ENCODE measurements around the gene SBNO1.
"Not testable (repeated sequence)": the region's sequence is repeated elsewhere in the genome, so short reads cannot be mapped to it uniquely, and the experiment has no call there.

Gene SBNO1

DNA sequence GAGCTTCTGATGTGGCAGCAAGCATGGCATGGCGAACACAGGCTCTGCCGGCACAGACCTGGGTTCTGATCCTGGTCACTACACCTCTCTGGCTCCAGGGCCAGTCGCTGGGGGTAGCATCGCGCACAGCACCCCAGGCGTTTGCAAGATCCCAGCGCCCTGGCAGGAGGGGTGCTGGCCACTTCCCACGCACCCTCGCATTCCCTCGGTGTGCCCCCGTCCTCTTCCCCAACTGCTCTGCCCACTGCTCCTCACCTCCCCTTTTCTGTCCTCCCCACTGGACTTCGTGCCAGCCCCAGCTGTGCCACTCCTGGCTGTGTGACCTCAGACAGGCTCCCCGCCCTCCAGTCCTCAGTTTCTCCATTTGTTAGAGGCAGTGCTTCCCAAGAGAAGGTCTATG is 95.8 kb downstream of the SBNO1 start:
- DNase-seq, result no peak

DNA sequence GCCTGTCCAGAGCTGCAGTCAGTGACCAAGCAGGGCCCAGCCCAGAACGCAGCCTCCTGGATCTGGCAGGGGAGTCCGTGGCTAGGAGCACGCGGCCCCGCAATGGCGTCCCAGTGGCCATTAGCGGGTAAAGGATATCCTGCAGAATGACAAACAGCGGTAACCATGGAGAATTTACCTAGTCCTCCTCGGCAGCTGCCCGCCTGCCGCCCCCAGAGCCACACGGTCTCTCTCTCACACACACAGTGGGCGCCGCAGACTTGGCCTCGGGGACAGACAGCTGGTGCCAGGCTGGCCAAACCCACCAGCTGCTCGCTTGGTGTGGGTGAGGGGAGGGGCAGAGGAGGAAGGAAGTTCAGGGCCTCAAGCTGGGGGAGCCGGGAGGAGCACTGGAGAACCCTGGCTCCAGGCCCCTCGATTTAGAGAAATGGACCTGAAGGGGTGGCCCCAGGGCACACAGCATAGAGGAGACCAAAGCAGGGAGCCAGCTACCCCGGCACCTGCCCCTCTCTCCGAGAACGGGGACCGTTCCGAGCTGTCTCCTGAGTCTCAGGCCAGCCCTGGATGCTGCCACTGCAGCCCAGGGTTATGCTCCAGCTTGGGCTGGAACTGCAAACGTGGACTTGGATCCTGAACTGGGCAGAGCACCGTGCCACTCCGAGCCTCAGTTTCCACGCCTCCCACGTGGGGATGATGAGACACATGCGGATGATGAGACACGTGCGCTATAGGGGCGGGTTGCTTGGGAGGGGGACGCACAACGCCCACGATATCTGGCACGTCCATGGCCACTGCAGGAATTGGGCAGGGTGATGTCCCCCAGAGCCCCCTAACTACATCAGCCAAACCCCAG is 96.4 kb downstream of the SBNO1 start:
- no peak for DNase-seq

DNA sequence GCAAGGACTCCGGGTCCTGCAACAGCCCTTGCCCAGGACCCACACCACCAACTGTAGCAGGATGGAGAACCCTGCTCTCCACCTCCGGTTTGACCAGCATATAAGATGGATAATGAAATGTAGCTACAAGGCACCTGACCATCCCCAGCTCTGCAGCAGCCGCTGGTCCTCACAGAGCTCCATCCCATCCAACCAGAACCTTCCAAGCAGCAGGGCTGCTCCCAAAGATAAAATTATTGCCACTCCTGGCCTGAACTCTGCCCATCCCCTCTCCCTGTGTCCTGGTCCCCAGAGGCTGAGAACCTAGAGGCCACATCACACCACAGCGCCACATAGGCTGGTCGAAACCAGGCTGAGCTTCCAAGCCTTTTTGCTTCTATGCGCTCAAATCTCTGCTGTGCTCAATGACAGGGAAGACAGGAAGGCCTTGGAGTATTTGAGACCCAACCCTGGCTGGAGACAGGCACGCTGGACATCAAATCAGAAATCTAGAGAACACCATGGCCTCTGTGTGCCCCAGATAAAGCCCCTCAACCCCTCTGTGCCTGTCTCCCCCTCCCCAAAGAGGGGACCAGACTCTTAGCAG is 97.2 kb downstream of the SBNO1 start:
- no peak for DNase-seq

DNA sequence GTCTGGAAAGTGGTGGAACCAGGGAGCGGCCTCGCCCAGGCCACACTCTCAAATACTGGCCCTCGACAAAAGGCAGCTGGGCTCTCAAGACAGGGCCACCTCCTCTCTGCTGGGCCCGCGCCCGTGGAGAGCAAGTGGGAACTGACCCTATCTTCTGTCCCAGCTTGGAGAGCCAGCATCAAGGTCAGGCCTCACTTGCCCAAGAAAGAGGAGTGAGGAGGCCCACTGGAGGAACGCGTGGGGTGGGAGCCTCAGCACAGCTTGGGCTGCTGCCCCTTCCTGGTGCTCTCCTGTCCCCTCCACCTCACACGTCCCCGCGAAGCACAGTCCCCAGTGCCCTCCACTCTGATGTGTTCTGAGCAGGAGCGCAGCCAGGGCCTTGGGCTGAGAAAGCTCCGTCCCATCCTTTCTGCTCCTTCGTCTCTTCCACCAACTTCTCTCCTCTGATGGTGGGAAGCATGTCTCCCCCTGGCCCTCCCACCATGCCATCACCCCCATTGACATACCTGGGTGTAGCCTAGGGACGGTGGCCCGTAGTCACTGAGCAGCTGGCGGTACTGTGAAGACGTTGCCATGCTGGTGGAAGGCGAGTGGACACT is 97.9 kb downstream of the SBNO1 start:
- DNase-seq, result no peak

DNA sequence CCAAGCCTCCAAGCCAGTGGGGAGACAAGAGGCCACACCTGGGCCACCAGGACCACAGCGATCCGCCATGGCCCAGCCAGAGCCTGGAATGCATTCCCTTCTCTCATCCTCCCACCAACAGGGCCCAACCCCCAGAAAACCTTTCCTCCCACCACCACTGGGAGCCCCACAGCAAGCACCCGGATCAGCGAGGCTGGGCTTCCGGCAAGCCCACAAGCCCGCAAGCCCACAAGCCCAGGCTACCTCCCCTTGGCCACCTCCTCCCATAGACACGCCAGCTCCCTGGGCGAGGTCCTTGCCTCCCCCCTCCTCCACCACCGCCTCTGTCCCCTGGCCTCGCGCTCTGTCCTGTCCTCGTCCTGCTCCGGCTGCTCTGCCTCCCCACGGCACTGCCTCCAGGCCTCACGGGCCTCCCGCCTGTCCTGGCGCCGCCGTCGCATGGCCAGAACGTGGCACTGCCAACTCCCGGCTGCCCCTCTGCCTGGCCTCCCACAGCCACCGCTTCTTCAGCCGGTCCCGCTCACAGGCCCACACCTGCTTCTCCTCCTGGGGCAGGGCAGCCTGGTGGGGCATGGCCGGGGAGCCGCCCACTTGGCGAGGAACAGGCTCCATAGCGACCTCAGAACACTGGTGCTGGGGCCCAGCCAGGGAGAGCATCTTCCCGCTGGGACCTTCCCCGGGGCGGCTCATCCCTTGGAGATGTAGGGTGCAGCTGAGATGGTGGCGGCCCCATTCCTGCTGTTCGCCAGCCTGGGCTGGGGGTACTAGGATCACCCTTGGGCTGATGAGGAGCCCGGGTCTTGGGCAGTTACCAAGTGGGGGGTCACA is 98.6 kb downstream of the SBNO1 start:
- no peak for DNase-seq

DNA sequence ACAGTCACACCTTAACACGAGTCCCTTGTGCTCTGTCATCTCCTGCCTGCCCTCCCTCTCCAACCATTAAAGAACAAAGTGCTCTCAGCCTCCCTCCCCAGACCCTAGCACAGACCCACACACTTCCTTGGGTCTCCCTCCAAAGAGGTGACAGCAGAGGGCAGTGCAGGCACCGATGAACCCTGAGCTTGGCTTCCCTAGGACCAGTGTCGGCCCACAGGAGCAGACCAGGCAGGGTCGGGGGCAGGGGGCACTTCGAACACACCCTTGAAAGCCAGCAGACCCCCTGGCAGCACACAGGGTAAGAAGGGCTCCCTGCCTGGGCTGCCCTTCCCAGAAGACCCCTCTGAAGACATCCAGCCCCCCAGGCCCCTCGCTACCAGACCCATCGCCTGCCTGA is 100.0 kb downstream of the SBNO1 start:
- DNase-seq, result no peak

DNA sequence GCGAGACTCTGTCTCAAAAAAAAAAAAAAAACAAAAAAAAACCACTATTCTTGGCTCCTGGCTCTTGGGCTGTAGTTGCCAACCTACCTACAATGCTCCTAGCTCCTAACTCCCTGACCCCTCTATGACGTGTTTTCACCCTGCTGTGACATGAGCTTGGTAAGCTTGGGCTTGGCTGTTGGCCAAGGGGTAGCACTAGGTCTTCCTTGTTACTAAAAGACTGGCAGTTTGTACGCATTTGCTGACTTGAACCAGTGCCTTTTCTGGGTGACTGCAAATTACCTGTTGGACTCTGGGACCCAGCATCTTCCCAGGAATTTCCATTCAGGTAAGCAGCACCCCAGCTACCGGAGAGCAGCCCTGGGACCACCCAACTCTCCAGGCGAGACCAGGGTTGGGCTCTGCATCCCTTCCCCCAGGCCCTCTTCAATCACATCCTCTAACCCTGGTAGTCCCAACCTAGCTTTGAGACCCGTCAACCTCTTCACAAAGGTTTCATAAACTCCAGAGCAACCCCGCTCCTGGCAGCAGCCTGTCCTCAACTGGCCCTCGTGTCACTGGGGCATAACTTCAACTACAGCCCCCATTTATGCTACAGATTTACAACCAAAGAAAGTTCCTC is 101.3 kb downstream of the SBNO1 start:
- DNase-seq, result no peak

DNA sequence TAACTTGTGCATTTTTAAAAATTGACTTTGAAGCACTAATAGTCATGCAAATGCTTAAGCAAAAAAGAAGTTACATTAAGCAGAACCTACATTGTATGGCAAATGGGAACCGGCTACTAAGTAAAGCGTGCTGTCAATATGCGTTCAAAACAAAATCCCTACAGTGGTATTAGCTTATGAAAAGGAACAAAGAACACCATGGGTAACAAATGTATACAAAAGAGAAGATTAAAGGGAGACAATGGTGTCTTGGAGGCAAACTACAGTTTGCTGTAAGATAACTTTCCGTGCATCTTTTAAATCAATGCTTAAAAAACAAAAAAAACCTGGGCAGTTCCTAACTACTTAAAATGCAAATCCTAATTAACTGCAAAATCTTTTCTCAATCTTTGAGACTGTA is 103.5 kb downstream of the SBNO1 start:
- no peak for DNase-seq

DNA sequence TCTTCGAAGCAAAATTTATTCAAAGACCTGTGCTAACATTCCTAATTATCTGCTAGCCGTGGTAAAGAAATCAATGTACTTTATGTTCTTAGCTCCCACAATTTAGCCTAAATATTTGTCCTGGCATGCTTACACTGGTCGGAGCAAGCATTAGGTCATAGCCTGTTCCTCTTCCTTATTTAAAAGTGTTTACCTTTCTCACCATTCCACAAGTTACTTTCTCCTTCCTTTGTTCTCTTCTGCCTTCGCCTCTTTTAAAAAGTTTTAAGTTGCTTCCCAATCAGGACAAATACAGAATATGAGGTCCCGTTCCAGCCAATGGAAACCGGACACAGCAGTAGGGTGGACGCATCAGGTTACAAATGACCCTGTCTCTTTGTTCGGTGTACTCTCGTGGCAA is 104.6 kb downstream of the SBNO1 start:
- no peak for DNase-seq

DNA sequence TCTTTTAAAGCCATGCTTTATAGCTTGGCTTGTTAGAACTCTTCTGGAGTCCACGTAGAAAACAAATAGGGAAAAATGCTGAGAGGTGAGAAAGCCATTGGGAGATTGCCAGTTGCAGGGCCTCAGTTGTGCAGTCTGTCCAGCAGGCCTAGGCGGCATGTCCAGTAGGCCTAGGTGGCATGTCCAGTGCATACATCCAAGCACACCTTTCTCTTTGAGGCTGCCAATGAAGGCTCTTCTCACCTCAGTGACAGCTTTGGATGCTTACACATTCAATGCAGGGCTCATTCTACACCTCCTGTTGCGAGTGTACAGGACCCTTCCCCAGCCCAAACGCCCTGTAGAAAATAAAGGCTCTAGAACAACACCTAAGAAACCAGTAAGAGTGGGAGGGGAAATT is 106.1 kb downstream of the SBNO1 start:
- DNase-seq, result no peak

DNA sequence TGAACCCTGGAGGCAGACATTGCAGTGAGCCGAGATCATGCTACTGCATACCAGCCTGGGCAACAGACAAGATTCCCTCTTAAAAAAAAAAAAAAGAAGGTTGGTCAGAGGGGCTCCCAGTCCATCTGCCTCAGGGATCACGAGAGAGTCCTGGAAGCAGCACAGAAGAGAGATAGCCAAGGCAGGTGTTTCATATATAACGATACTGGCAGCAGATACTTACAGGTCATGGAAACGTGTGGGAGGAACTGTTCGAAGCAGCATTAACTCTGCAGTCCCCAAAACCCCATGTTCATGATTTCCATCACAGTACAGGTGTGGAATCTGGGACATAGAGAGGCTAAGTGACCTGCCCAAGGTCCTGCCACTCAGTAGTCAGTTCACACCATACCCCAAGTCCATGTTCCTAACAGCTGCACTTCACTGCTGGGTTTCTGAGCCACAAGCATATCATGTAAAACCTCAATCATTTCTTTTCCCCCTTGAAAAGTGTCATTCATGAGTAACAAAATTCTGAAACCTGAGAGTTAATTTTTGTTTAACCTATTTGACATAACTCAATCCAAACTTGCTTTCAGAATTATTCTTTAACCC is 109.7 kb downstream of the SBNO1 start:
- no peak for DNase-seq

DNA sequence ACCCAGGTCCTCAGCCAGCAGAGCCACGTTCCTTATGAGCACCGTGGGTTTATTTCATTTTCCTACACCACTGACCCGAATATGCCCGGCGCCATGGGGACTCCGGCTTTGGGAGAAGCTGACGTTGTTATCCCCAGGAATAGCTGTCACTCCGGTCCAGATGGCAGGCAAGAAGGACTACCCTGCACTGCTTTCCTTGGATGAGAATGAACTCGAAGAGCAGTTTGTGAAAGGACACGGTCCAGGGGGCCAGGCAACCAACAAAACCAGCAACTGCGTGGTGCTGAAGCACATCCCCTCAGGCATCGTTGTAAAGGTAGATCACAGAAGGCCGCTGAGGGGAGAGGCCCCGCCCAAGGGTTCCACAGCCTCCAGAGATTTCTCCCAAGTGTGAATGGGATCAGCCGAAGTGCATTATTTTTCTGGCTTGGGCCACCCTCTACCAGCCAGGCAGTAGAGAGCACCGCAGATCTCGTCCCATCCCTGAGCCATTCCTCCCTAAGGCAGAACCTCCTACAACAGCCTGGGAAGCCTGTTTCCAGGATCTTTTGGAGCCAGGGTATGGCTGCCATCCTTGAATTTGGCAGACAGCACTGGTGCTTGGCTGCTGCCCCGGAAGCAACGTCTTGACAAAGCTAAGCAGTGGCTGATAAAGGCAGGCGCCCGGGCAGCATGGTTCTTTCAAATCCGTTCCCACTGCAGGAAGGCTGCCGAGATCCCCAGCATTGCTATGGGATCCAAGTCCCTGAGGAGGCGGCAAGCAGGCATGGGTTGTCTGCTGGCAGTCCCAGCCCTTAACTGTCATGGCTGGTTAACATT is 110.8 kb downstream of the SBNO1 start:
- DNase-seq, result no peak

DNA sequence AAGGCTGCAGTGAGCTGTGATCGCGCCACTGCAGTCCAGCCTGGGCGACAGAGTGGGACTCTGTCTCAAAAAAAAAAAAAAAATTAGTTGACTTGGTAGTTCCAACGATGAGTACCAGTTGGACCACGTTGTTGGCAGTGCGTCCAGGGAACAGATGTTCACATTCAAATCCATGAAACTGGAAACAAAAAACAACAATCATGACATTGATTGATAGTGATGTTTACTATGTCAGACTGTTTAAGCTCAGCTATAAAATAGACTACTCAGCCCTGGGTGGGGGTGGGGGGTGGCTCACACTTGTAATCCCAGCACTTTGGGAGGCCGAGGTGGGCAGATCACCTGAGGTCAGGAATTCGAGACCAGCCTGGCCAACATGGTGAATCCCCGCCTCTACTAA is 112.3 kb downstream of the SBNO1 start:
- DNase-seq, result not testable (repeated sequence)

DNA sequence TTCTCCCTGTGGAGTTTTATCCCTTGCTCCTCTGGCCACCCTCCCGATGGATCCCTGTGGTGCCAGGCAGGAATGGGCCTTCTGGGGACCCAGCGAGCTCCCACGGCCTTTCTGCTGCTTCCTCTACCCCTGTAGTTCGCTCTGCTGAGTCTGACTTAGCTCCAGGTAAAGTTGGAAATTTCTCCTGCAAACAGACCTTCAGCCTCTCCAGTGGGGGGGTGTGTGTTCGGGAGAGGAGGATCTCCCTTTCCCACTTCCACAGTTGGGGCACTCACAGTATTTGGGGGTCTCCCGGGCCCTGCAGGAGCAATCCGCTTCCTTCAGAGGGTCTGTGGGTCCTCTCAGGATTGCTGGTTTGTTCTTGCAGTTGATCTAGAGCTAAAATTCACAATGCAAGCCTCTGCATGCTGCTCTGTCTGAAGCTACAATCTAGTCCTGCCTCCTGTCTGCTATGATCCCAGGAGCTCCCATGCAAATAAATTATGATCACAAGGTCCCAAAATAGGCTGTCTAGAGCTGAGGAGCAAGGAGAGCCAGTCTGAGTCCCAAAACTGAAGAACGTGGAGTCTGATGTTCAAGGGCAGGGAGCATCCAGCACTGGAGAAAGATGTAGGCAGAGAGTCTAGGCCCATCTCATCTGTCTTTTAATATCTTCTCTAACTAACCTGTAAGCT is 113.1 kb downstream of the SBNO1 start:
- DNase-seq, result no peak

DNA sequence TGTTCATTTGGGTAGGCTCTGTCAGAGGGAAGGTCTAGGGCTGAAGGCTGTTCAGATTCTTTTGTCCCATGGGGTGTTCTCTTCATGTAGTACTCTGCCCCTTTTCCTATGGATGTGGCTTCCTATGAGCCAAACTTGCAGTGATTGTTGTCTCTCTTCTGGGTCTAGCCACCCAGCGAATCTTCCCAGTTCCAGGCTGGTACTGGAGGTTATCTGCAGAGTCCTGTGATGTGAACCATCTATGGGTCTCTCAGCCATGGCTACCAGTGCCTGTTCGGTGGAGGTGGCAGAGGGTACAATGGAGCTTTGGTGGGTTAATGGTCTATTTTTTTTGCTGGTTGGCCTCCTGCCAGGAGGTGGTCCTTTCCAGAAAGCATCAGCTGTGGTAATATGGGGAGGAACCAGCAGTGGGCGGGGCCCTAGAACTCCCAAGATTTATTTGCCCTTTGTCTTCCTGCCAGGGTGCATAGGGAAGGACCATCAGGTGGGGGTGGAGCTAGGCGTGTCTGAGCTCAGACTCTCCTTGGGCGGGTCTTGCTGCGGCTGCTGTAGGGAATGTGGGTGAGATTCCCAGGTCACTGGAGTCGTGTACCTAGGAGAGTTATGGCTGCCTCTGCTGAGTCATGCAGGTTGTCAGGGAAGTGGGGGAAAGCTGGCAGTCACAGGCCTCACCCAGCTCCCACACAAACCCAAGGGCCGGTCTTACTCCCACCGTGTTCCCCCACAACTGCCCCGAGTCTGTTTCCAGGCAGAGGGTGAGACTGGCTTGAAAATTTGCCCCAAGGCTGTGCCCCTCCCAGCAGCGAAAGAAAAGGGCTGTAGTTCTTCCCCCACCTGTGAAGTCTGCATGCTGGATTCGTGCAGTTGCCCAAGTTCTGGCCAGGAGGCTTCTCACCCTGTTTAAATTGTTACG is 113.9 kb downstream of the SBNO1 start:
- no peak for DNase-seq

DNA sequence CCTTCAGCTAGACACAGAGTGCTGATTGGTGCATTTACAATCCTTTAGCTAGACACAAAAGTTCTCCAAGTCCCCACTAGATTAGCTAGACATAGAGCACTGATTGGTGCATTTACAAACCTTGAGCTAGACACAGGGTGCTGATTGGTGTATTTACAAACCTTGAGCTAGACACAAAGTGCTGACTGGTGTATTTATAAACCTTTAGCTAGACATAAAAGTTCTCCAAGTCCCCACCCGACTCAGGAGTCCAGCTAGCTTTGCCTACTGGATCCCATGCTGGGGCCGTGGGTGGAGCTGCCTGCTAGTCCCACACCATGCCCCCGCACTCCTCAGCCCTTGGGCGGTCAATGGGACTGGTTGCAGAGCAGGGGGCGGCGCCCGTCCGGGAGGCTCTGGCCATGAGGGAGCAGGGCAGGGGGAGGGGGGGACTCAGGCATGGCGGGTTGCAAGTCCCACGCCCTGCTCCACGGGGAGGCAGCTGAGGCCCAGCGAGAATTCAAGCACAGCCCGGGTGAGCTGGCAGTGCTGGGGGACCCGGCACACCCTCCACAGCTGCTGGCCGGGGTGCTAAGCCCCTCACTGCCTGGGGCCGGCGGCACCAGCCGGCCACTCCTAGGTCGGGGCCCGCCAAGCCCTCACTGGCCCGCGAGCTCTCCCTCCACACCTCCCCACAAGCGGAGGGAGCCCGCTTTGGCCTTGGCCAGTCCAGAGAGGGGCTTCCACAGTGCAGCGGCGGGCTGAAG is 115.5 kb downstream of the SBNO1 start:
- not testable (repeated sequence) for DNase-seq

DNA sequence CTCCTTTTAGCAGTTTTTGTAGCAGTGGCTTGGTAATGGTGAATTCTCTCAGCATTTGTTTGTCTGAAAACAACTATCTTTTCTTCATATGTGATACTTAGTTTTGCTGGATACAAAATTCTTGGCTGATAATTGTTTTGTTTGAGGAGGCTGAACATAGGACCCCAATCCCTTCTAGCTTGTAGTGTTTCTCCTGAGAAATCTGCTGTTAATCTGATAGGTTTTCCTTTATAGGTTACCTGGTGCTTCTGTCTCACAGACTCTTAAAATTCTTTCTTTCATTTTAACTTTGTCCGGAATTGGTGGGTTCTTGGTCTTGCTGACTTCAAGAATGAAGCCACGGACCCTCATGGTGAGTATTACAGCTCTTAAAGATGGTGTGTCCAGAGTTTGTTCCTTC is 116.5 kb downstream of the SBNO1 start:
- DNase-seq, result not testable (repeated sequence)

DNA sequence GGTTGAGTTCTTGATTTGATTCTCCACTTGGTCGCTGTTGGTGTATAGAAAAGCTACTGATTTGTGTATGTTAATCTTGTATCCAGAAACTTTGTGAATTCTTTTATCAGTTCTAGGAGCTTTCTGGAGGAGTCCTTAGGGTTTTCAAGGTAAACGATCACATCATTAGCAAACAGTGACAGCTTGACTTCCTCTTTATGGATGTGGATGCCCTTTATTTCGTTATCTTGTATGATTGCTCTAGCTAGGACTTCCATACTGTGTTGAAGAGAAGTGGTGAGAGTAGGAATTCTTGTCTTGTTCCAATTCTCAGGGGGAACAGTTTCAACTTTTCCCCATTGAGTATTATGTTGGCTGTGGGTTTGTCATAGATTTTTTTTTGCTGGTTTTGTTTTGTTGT is 119.0 kb downstream of the SBNO1 start:
- DNase-seq, result no peak

DNA sequence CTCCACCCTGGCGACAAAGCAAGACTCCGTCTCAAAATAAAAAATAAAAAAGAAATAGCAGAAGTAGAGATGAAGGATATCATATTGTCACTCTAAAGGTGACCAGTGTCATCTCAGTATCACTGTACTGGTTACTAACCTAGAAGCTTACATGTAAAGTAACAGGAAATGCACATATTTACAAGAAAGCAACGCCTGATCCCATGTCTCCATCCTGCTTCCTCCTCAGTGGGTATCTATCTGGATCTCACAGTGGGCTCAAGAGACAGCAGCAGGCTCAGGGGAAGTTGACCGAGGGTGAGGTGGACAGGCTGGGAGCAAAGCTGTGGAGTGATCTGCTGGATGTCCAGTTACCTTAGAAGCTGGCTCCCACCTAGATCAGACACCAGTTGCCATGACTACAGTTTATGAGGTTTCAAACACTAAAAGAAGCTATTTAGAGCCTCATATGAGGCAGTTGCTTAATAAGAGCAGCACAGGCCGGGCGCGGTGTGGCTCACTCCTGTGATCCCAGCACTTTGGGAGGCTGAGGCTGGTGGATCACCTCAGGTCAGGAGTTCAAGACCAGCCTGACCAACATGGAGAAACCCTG is 120.9 kb downstream of the SBNO1 start:
- no peak for DNase-seq
